ENCODE measurements around the gene EIF2D.

DNA sequence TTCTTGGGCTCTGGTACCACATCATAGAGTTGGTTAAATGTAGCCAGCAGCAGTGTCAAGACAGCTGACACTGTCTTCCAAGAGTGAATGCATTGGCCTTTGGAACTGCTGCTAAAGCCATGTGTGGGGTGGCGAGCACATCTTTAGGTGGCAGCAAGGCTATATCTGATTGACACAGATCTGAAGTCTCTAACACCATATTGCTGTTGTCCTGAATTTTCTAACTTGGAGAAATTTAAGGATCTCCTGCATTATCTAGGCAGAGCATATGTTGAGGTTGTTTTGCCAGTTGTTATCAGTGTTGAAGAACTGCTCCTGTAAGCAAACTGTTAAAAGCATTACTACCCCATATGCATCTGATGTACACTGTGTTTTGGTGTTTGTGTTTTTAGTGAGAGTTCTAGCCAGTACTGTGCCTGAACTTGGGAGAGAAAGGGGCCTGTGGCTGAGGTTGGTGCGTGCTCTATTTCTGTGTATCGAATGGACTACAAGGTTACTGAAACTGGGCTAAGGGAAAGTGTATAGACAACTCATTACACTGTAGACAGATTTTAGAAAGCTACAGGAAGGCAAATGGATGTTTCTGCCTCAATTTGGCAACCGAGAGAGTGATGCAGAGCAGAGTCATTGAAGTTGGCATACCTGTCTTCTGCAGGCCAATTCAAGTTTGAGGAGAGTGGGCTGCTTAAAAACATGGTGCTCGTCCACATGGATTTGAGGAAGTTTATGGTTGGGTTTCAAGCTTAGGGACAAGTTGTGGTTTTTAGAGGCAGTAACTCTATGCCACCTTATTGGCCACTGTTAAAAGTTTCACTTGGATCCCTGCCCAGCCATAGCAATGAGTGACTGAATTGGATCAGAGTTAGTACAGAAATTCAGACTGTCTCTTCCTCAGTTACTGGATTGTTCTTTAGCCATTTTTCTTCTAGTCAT, 40.0 kb upstream of the EIF2D start:
- TF ChIP-seq, protein P1, sequence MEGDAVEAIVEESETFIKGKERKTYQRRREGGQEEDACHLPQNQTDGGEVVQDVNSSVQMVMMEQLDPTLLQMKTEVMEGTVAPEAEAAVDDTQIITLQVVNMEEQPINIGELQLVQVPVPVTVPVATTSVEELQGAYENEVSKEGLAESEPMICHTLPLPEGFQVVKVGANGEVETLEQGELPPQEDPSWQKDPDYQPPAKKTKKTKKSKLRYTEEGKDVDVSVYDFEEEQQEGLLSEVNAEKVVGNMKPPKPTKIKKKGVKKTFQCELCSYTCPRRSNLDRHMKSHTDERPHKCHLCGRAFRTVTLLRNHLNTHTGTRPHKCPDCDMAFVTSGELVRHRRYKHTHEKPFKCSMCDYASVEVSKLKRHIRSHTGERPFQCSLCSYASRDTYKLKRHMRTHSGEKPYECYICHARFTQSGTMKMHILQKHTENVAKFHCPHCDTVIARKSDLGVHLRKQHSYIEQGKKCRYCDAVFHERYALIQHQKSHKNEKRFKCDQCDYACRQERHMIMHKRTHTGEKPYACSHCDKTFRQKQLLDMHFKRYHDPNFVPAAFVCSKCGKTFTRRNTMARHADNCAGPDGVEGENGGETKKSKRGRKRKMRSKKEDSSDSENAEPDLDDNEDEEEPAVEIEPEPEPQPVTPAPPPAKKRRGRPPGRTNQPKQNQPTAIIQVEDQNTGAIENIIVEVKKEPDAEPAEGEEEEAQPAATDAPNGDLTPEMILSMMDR (IDR thresholded peaks at IDR 0.05), result no peak
- TF ChIP-seq POLR2A (IDR thresholded peaks at IDR 0.05), result no peak

Data from Peyer's patch (tissue), 4 donors.